GM19351 (cell line): Measurements from ENCODE around the gene GH1.
"Not testable (repeated sequence)": the region's sequence is repeated elsewhere in the genome, so short reads cannot be mapped to it uniquely, and the experiment has no call there.

Experiments used
- ATAC-seq: cut with Tn5 transposase; IDR thresholded peaks from one replicate; pipeline ENCODE4 v1.9.1; 2021; ENCODE audit warnings: mild to moderate bottlenecking, moderate library complexity; ENCODE audit not compliant: unreplicated experiment

GH1 gene

GRCh38 chr17:63901971-63902370 lies 16.7 kb downstream of the GH1 start:
- ATAC-seq: not testable (repeated sequence)

GRCh38 chr17:63898899-63899798 lies 19.5 kb downstream of the GH1 start:
- ATAC-seq: not testable (repeated sequence)

GRCh38 chr17:63896524-63897354 lies 21.9 kb downstream of the GH1 start, which contains the start of gene CSH1:
Gene CSH1 (minus strand): TSS chr17:63896574. CDS start chr17:63896511, 63 bp downstream.
- ATAC-seq: not testable (repeated sequence)

- not testable (repeated sequence) for ATAC-seq
Observed at GRCh38 chr17:63894821-63895220, 23.8 kb downstream of the GH1 start.

GRCh38 chr17:63894021-63894420 lies 24.6 kb downstream of the GH1 start:
- ATAC-seq: not testable (repeated sequence)

GRCh38 chr17:63892316-63893037 lies 26.2 kb downstream of the GH1 start:
- not testable (repeated sequence) for ATAC-seq

- ATAC-seq: not testable (repeated sequence)
Observed at GRCh38 chr17:63889026-63889848, 29.4 kb downstream of the GH1 start.

GRCh38 chr17:63885119-63885518 lies 33.5 kb downstream of the GH1 start:
- ATAC-seq: not testable (repeated sequence)

- not testable (repeated sequence) for ATAC-seq
Observed at GRCh38 chr17:63882626-63883126, 36.0 kb downstream of the GH1 start.

GRCh38 chr17:63881935-63882601 lies 36.6 kb downstream of the GH1 start, which contains the start of gene GH2:
Gene GH2 (minus strand): TSS chr17:63881944. CDS start chr17:63881801, 143 bp downstream.
- no peak for ATAC-seq

- not testable (repeated sequence) for ATAC-seq
Observed at GRCh38 chr17:63881337-63881736, 37.3 kb downstream of the GH1 start.

GRCh38 chr17:63880706-63881105 lies 37.9 kb downstream of the GH1 start:
- no peak for ATAC-seq

- ATAC-seq: not testable (repeated sequence)
Observed at GRCh38 chr17:63878413-63878812, 40.2 kb downstream of the GH1 start.

GRCh38 chr17:63874693-63875092 lies 43.9 kb downstream of the GH1 start:
- ATAC-seq: not testable (repeated sequence)

GRCh38 chr17:63874061-63874626 lies 44.5 kb downstream of the GH1 start:
- not testable (repeated sequence) for ATAC-seq

GRCh38 chr17:63873577-63873976 lies 45.1 kb downstream of the GH1 start, which contains the start of gene CSH2:
Gene CSH2 (minus strand): TSS chr17:63873677. CDS start chr17:63873614, 63 bp downstream.
- not testable (repeated sequence) for ATAC-seq

- not testable (repeated sequence) for ATAC-seq
Observed at GRCh38 chr17:63871646-63872365, 46.8 kb downstream of the GH1 start.

- not testable (repeated sequence) for ATAC-seq
Observed at GRCh38 chr17:63870292-63870665, 48.4 kb downstream of the GH1 start.
